ENCODE results near the gene PLA2G15. TPM values are rescaled to one million over a fixed set of nuclear protein-coding genes. Genes with fewer than 3 reads are reported as not detected.
A peak's percentile ranks its signal among the peaks of the same experiment; 100 is the strongest.

PLA2G15 gene
- total and polyA plus RNA-seq, 2 of the 13 experiments (the other 11 are each of a cell fraction or from before 2014, with no cell fraction given) = 14.4 to 23.7 TPM

GRCh38 chr16:68257906-68258800 lies 13.0 kb downstream of the PLA2G15 start (continued):
- TF ChIP-seq ZBTB43 (CRISPR knock-in tag; conservative IDR thresholded peaks at IDR 0.05) (peak; percentile 92), BCL6 (CRISPR knock-in tag; IDR thresholded peaks at IDR 0.05) (peak; percentile 75), FOXK2 (IDR thresholded peaks at IDR 0.05) (0 out of 2 replicates have a peak, but pooled peaks have one; percentile 33), ZNF317 (CRISPR knock-in tag; IDR thresholded peaks at IDR 0.05) (peak; percentile 73; the same call in 1 of the 2 replicates), CHD2 (IDR thresholded peaks at IDR 0.05; ENCODE audit: low read depth, low read length) (0 out of 2 replicates have a peak, but pooled peaks have one; percentile 15), SRSF9 (IDR thresholded peaks at IDR 0.05; ENCODE audit: borderline replicate concordance, insufficient read depth, low read depth, low read length, poor library complexity, severe bottlenecking) (no peak), HOXA5 (CRISPR knock-in tag; IDR thresholded peaks at IDR 0.05) (0 out of 2 replicates have a peak, but pooled peaks have one; percentile 43), KDM3A (CRISPR knock-in tag; IDR thresholded peaks at IDR 0.05; ENCODE audit: low read depth) (peak; percentile 85; the same call in 1 of the 2 replicates), SPEN (CRISPR knock-in tag; IDR thresholded peaks at IDR 0.05; ENCODE audit: low read depth) (peak; percentile 59; the same call in 1 of the 2 replicates), ZNF230 (CRISPR knock-in tag; IDR thresholded peaks at IDR 0.05) (peak; percentile 90), ARHGAP35 (CRISPR knock-in tag; IDR thresholded peaks at IDR 0.05; ENCODE audit: borderline replicate concordance) (peak; percentile 84; the same call in 1 of the 2 replicates), MLLT10 (CRISPR knock-in tag; IDR thresholded peaks at IDR 0.05) (no peak), ZNF510 (CRISPR knock-in tag; IDR thresholded peaks at IDR 0.05; ENCODE audit: low read depth) (0 out of 2 replicates have a peak, but pooled peaks have one; percentile 49), NCOA2 (CRISPR knock-in tag; IDR thresholded peaks at IDR 0.05) (peak; percentile 84), ZNF552 (CRISPR knock-in tag; IDR thresholded peaks at IDR 0.05; ENCODE audit: borderline replicate concordance) (peak; percentile 89), HMG20A (CRISPR knock-in tag; IDR thresholded peaks at IDR 0.05; ENCODE audit: borderline replicate concordance) (peak; percentile 37; the same call in 1 of the 2 replicates), FOXK1 (CRISPR knock-in tag; IDR thresholded peaks at IDR 0.05; ENCODE audit: borderline replicate concordance, low read depth) (peak; percentile 87; the same call in 1 of the 2 replicates)

Measured in HepG2 (cell line).